Forelimb muscle (tissue), 1 donor: ENCODE data around the gene FGF18. TPM values are rescaled to one million over a fixed set of nuclear protein-coding genes. Genes with fewer than 3 reads are reported as not detected.
"Not testable (repeated sequence)": the region's sequence is repeated elsewhere in the genome, so short reads cannot be mapped to it uniquely, and the experiment has no call there.

ENCODE experiments used
- DNase-seq: peaks from one replicate; pipeline ENCODE4 v3.0.0-alpha.2; 2013; ENCODE audit warnings: low read depth
- polyA plus RNA-seq: library from polyadenylated mRNA; unstranded; fragments of 120-200 nt; gene quantifications from one replicate; pipeline ENCODE4 v1.2.1, GENCODE V29; 2013; ENCODE audit not compliant: insufficient read length

FGF18 gene
- polyA plus RNA-seq, 1 donor, result 14.7 TPM

- DNase-seq, result no peak
Observed at GRCh38 chr5:171400169-171400568, 19.3 kb upstream of the FGF18 start.

GRCh38 chr5:171401167-171401947 lies 18.1 kb upstream of the FGF18 start:
- DNase-seq, result no peak

GRCh38 chr5:171402751-171403150 lies 16.7 kb upstream of the FGF18 start:
- DNase-seq, result not testable (repeated sequence)

- no peak for DNase-seq
Observed at GRCh38 chr5:171405615-171406014, 13.8 kb upstream of the FGF18 start.

- no peak for DNase-seq
Observed at GRCh38 chr5:171407234-171407633, 12.2 kb upstream of the FGF18 start.

GRCh38 chr5:171409164-171410136 lies 10.0 kb upstream of the FGF18 start:
- no peak for DNase-seq

- DNase-seq, result no peak
Observed at GRCh38 chr5:171410181-171410580, 9.3 kb upstream of the FGF18 start.

- no peak for DNase-seq
Observed at GRCh38 chr5:171412186-171412585, 7.3 kb upstream of the FGF18 start.

GRCh38 chr5:171413153-171413910 lies 6.1 kb upstream of the FGF18 start:
- DNase-seq, result no peak

- not testable (repeated sequence) for DNase-seq
Observed at GRCh38 chr5:171413993-171414392, 5.5 kb upstream of the FGF18 start.

- peak; percentile 47 for DNase-seq
Observed at GRCh38 chr5:171415115-171415730, 4.2 kb upstream of the FGF18 start.

- DNase-seq, result no peak
Observed at GRCh38 chr5:171416160-171417049, 3.0 kb upstream of the FGF18 start.

GRCh38 chr5:171418316-171418981 lies 998 bp upstream of the FGF18 start:
- peak; percentile 65 for DNase-seq

- DNase-seq, result no peak
Observed at GRCh38 chr5:171419688-171420430, 412 bp downstream of the FGF18 start.

GRCh38 chr5:171420431-171421241 lies 1.2 kb downstream of the FGF18 start:
- peak; percentile 92 for DNase-seq

GRCh38 chr5:171421331-171422262 lies 2.1 kb downstream of the FGF18 start:
- DNase-seq, result no peak

GRCh38 chr5:171422495-171422894 lies 3.0 kb downstream of the FGF18 start:
- no peak for DNase-seq
